Measurements from ENCODE around the gene SGCE.

GRCh38 chr7:94666879-94667587, 11.1 kb upstream of the SGCE start:
- TF ChIP-seq POLR2AphosphoS5 (IDR thresholded peaks at IDR 0.05) = no peak
- no peak for TF ChIP-seq CTCF (IDR thresholded peaks at IDR 0.05 in 8 of 11, conservative IDR thresholded peaks at IDR 0.05 in 3 of 11)
- no peak for TF ChIP-seq POLR2A (IDR thresholded peaks at IDR 0.05)
